Measurements from ENCODE around the gene MDFIC2. TPM values are rescaled to one million over a fixed set of nuclear protein-coding genes. Genes with fewer than 3 reads are reported as not detected.
"Not testable (repeated sequence)": the region's sequence is repeated elsewhere in the genome, so short reads cannot be mapped to it uniquely, and the experiment has no call there.

MDFIC2 gene
- total RNA-seq, 1 experiment from 2014 or later: not detected

- CTCF ChIA-PET: no interaction called here
- DNase-seq: no peak
- Mint-ChIP-seq H3K27me3 (ENCODE audit: unreplicated experiment) (no peaks in the 10 kb centered on the region), H3K9me3 (ENCODE audit: low read depth, unreplicated experiment) (peaks cover 4% of the 10 kb centered on the region), H3K27ac (ENCODE audit: unreplicated experiment) (no peak overlapping the region), H3K36me3 (ENCODE audit: insufficient read depth, unreplicated experiment) (no peaks in the 10 kb centered on the region), H3K4me3 (ENCODE audit: low read depth, unreplicated experiment) (no peak overlapping the region), H3K4me1 (ENCODE audit: low read depth, unreplicated experiment) (no peaks in the 10 kb centered on the region)
- TF ChIP-seq, protein P1, sequence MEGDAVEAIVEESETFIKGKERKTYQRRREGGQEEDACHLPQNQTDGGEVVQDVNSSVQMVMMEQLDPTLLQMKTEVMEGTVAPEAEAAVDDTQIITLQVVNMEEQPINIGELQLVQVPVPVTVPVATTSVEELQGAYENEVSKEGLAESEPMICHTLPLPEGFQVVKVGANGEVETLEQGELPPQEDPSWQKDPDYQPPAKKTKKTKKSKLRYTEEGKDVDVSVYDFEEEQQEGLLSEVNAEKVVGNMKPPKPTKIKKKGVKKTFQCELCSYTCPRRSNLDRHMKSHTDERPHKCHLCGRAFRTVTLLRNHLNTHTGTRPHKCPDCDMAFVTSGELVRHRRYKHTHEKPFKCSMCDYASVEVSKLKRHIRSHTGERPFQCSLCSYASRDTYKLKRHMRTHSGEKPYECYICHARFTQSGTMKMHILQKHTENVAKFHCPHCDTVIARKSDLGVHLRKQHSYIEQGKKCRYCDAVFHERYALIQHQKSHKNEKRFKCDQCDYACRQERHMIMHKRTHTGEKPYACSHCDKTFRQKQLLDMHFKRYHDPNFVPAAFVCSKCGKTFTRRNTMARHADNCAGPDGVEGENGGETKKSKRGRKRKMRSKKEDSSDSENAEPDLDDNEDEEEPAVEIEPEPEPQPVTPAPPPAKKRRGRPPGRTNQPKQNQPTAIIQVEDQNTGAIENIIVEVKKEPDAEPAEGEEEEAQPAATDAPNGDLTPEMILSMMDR (IDR thresholded peaks at IDR 0.05; ENCODE audit: unreplicated experiment): no peak
- intact Hi-C loops (cut with micrococcal nuclease; ENCODE audit: unreplicated experiment): loop anchor here (10.0 kb wide), 1 partner anchor 157 kb away; no protein-coding TSS in a partner anchor
- no TSS peak for BruUV-seq (replicated peaks)
Measured at GRCh38 chr3:70352215-70352614, 39.8 kb upstream of the MDFIC2 start.

GRCh38 chr3:70342149-70342548 is 29.7 kb upstream of the MDFIC2 start:
- no TSS peak for BruUV-seq (replicated peaks)
- CTCF ChIA-PET: no interaction called here
- H3K36me3 Mint-ChIP-seq (ENCODE audit: insufficient read depth, unreplicated experiment): no peaks in the 10 kb centered on the region
- intact Hi-C loops (cut with micrococcal nuclease; ENCODE audit: unreplicated experiment): no loop called here
- DNase-seq: no peak
- H3K27ac Mint-ChIP-seq (ENCODE audit: unreplicated experiment): no peak overlapping the region
- H3K4me1 Mint-ChIP-seq (ENCODE audit: low read depth, unreplicated experiment): no peaks in the 10 kb centered on the region
- H3K9me3 Mint-ChIP-seq (ENCODE audit: low read depth, unreplicated experiment): peaks cover 2% of the 10 kb centered on the region
- H3K4me3 Mint-ChIP-seq (ENCODE audit: low read depth, unreplicated experiment): no peak overlapping the region
- TF ChIP-seq, protein P1 (IDR thresholded peaks at IDR 0.05; ENCODE audit: unreplicated experiment): no peak
- H3K27me3 Mint-ChIP-seq (ENCODE audit: unreplicated experiment): no peaks in the 10 kb centered on the region

DNA sequence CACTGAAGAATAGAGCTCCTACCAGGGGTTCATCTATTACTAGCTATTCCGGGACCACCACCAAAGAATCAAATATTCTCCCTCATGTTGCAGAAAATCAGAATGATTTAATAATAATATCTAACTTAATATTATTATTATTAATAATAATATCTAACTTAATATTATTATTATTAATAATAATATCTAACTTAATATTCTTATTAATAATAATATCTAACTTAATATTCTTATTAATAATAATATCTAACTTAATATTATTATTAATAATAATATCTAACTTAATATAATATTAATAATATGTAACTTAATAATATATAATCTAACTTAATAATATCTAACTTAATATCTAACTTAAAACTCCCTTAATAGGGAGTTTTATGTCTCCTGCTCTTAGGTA is 24.4 kb upstream of the MDFIC2 start:
- CTCF ChIA-PET; H3K27ac Mint-ChIP-seq (ENCODE audit: unreplicated experiment); H3K36me3 Mint-ChIP-seq (ENCODE audit: insufficient read depth, unreplicated experiment); intact Hi-C loops (cut with micrococcal nuclease; ENCODE audit: unreplicated experiment); H3K9me3 Mint-ChIP-seq (ENCODE audit: low read depth, unreplicated experiment); H3K4me1 Mint-ChIP-seq (ENCODE audit: low read depth, unreplicated experiment); H3K27me3 Mint-ChIP-seq (ENCODE audit: unreplicated experiment); DNase-seq; H3K4me3 Mint-ChIP-seq (ENCODE audit: low read depth, unreplicated experiment); BruUV-seq (replicated peaks): not testable (repeated sequence)

GRCh38 chr3:70333080-70333479 is 20.6 kb upstream of the MDFIC2 start:
- H3K27me3 Mint-ChIP-seq (ENCODE audit: unreplicated experiment): no peaks in the 10 kb centered on the region
- H3K4me1 Mint-ChIP-seq (ENCODE audit: low read depth, unreplicated experiment): no peaks in the 10 kb centered on the region
- BruUV-seq (replicated peaks): no TSS peak
- no peaks in the 10 kb centered on the region for H3K9me3 Mint-ChIP-seq (ENCODE audit: low read depth, unreplicated experiment)
- H3K36me3 Mint-ChIP-seq (ENCODE audit: insufficient read depth, unreplicated experiment): no peaks in the 10 kb centered on the region
- CTCF ChIA-PET: no interaction called here
- DNase-seq: no peak
- intact Hi-C loops (cut with micrococcal nuclease; ENCODE audit: unreplicated experiment): no loop called here
- TF ChIP-seq, protein P1 (IDR thresholded peaks at IDR 0.05; ENCODE audit: unreplicated experiment): no peak
- H3K4me3 Mint-ChIP-seq (ENCODE audit: low read depth, unreplicated experiment): no peak overlapping the region
- no peak overlapping the region for H3K27ac Mint-ChIP-seq (ENCODE audit: unreplicated experiment)

DNA sequence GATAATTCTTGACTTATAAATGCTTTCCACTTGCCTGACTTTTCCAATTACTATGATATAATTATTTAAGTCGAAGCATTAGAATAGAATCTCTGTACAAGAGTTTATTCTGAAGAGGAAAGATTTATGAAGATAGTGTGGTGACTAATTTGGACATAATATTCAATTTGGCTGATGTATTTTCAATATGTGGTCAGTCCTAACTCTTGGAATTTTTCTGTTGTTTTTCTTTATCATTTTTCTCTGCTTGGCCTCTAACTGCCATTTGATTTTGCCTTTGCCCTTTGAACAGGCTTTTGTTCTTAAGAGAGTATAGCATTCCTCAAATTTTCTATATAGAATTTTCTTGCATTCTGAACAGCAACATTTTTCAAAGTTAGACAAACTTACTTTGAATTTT is 2.6 kb upstream of the MDFIC2 start:
- no peaks in the 10 kb centered on the region for H3K27me3 Mint-ChIP-seq (ENCODE audit: unreplicated experiment)
- no peaks in the 10 kb centered on the region for H3K36me3 Mint-ChIP-seq (ENCODE audit: insufficient read depth, unreplicated experiment)
- no peaks in the 10 kb centered on the region for H3K9me3 Mint-ChIP-seq (ENCODE audit: low read depth, unreplicated experiment)
- DNase-seq: no peak
- no peak overlapping the region for H3K27ac Mint-ChIP-seq (ENCODE audit: unreplicated experiment)
- no peak overlapping the region for H3K4me3 Mint-ChIP-seq (ENCODE audit: low read depth, unreplicated experiment)
- CTCF ChIA-PET: no interaction called here
- no TSS peak for BruUV-seq (replicated peaks)
- H3K4me1 Mint-ChIP-seq (ENCODE audit: low read depth, unreplicated experiment): no peaks in the 10 kb centered on the region
- TF ChIP-seq, protein P1 (IDR thresholded peaks at IDR 0.05; ENCODE audit: unreplicated experiment): no peak
- intact Hi-C loops (cut with micrococcal nuclease; ENCODE audit: unreplicated experiment): no loop called here
